LNCaP clone FGC (cell line): ENCODE measurements around the gene MADD.
"Not testable (repeated sequence)": the region's sequence is repeated elsewhere in the genome, so short reads cannot be mapped to it uniquely, and the experiment has no call there.

Source experiments
- DNase-seq: peaks from one replicate; pipeline ENCODE4 v3.0.0-alpha.2; 2011; ENCODE audit warnings: low read depth
- H3K4me3 ChIP-seq: 2 replicates; pipeline ENCODE4 v1.5.1; 2011; ENCODE audit warnings: mild to moderate bottlenecking, low read depth, low read length, control low read depth
- TF ChIP-seq, protein P1 (sequence below): IDR thresholded peaks from 2 replicates; pipeline ENCODE4 v1.5.1; 2012; ENCODE audit warnings: mild to moderate bottlenecking; ENCODE audit not compliant: control insufficient read depth, insufficient read depth; ENCODE audit errors: extremely low read depth

The MADD gene

DNA sequence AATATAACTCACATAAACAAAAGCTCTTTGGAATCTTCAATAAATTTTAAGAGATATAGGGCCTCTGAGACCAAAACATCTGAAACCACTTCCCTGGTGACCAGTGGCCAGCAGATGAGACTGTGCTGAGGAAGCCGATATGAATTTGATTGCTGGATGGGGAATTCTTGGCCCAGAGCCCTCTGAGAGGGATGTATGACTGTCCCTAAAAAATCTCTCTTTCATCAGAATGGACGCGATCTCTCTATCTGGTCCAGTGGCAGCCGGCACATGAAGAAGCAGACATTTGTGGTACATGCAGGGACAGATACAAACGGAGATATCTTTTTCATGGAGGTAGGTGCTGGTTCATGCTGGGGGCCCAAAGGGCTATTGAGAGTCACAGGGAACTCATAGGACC is 45.1 kb downstream of the MADD start:
- no peak overlapping the region for H3K4me3 ChIP-seq
- TF ChIP-seq, protein P1, sequence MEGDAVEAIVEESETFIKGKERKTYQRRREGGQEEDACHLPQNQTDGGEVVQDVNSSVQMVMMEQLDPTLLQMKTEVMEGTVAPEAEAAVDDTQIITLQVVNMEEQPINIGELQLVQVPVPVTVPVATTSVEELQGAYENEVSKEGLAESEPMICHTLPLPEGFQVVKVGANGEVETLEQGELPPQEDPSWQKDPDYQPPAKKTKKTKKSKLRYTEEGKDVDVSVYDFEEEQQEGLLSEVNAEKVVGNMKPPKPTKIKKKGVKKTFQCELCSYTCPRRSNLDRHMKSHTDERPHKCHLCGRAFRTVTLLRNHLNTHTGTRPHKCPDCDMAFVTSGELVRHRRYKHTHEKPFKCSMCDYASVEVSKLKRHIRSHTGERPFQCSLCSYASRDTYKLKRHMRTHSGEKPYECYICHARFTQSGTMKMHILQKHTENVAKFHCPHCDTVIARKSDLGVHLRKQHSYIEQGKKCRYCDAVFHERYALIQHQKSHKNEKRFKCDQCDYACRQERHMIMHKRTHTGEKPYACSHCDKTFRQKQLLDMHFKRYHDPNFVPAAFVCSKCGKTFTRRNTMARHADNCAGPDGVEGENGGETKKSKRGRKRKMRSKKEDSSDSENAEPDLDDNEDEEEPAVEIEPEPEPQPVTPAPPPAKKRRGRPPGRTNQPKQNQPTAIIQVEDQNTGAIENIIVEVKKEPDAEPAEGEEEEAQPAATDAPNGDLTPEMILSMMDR, result no peak
- no peak for DNase-seq

- not testable (repeated sequence) for H3K4me3 ChIP-seq, DNase-seq
These were observed 46.6 kb downstream of the MADD start for GRCh38 chr11:47316501-47316900.

DNA sequence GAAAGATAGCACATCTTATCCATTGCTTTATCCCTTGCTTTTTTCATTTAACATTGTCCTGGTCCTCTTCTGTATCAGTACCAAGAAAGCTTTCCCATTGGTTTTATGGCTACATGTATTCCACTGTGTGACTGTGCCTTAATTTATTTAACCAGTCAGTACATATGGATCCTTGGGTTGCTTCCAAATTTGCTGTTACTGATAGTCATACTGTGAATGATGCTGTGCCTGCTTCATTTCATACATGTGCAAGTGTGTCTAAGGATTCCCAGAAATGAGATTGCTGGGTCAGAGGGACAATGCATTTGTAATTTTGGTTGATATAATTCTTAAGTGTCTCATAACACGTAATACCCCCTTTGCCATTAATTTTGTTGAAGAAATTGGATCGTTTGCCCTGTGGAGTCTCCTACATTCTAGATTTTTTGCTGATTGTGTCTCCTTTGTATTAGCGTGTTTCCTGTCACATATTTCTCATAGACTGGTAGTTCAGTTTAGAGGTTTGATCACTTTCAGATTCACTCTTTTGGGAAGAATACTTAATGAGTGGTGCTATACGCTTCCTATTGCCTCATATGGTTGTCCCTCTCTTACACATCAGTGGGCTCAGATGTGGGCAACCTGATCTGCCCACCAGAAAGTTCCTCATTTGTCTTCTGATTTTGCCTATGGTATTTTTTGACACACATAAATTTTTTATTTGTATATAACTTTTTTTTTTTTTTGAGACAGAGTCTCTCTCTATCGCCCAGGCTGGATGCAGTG is 47.3 kb downstream of the MADD start:
- DNase-seq, result no peak
- TF ChIP-seq, protein P1, result no peak
- no peak overlapping the region for H3K4me3 ChIP-seq

GRCh38 chr11:47318166-47318565 is 48.2 kb downstream of the MADD start:
- TF ChIP-seq, protein P1, result no peak
- no peak overlapping the region for H3K4me3 ChIP-seq
- DNase-seq, result no peak

DNA sequence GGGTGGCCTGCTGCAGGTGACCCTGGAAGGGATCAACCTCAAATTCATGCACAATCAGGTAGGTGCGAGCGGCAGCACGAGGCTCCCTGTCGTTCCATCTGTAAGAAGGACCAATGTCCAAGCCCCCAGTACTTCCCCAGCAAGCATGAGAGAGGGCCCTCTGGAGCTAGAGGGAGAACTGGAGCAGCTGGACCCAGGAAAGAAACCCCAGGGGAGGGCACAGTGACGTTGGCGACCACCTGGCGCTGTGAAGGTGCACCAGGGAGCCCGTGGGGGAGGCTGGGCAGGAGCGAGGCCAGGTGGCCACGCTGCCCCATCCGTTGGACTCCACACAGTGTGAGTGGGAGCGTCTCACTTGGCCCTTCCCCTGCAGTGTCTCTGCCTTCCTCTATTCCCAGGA is 54.6 kb downstream of the MADD start:
- no peak overlapping the region for H3K4me3 ChIP-seq
- DNase-seq, result no peak
- TF ChIP-seq, protein P1, result no peak

DNA sequence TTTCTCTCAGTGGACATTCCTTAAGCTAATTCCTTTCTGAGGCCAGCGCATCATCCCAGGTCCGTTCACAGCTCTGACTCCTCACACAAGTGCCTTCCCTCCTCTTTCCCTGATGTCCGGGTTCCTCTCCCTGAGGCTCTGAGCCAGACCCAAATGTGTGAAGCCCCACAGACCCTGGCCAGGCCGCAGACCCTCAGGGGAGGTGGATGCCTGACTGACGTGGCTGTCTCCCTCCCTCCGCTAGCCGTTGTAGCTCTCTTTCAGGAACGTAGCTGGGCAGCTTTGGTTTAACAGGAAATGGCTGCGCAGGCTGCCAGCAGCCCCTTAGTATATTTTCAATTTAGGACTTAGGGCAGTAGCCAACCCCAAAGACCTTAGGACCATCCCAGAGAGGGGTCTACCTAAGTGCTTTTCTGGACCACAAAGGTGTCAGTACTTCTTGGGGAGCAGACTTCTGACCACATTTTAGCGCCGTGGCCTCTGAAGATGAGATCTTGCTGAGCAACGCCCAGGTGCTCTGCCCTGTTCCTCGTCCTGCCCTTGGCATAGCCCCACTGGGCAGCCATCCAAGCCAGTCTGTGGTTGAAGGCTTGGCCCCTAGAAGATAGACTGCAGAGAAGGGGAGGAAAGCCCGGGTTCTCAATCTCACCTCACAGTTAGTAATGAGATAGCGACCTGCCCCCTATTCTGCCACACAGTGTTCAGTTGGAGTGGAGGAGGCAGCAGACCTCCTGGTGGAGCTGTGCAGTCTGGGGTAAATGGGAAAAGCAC is 55.5 kb downstream of the MADD start:
- no peak for DNase-seq
- no peak overlapping the region for H3K4me3 ChIP-seq
- TF ChIP-seq, protein P1, result no peak

GRCh38 chr11:47326198-47326597 is 56.3 kb downstream of the MADD start:
- TF ChIP-seq, protein P1, result no peak
- no peak overlapping the region for H3K4me3 ChIP-seq

More at GRCh38 chr11:47326198-47326597, 56.3 kb downstream of the MADD start:
- DNase-seq, result no peak
